ENCODE data around the gene ZCCHC4. TPM values are rescaled to one million over a fixed set of nuclear protein-coding genes. Genes with fewer than 3 reads are reported as not detected.
A peak's percentile ranks its signal among the peaks of the same experiment; 100 is the strongest.

Gene ZCCHC4
- total and polyA plus RNA-seq, 8 donors, result 2.2 to 6.6 (median 3.4) TPM

DNA sequence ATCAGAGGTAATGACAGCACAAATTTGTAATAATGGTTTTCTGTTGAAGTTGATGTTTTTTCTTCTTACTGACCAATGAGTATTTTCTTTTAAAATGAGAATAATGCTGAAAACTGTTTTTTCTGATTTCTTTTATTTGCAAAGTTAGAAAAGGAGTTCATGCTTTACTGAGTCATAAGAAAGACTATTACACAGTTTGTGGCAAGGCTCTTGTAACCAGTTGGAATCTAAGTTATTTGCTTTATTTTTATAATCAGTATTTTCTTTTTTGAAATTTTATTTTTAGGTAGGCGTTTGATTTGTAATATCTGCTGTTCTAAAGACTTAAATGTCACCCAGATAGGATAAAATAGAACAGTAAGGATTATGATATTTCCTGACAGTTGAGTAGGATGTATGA lies 89.9 kb downstream of the ZCCHC4 start:
- peaks cover 0 to 32% (median 6%) of the 10 kb centered on the region in 3 donors for H3K36me3 ChIP-seq
- TF ChIP-seq, protein P1, sequence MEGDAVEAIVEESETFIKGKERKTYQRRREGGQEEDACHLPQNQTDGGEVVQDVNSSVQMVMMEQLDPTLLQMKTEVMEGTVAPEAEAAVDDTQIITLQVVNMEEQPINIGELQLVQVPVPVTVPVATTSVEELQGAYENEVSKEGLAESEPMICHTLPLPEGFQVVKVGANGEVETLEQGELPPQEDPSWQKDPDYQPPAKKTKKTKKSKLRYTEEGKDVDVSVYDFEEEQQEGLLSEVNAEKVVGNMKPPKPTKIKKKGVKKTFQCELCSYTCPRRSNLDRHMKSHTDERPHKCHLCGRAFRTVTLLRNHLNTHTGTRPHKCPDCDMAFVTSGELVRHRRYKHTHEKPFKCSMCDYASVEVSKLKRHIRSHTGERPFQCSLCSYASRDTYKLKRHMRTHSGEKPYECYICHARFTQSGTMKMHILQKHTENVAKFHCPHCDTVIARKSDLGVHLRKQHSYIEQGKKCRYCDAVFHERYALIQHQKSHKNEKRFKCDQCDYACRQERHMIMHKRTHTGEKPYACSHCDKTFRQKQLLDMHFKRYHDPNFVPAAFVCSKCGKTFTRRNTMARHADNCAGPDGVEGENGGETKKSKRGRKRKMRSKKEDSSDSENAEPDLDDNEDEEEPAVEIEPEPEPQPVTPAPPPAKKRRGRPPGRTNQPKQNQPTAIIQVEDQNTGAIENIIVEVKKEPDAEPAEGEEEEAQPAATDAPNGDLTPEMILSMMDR (IDR thresholded peaks at IDR 0.05), result no peak
- no peak overlapping the region for H3K27ac ChIP-seq
- no peaks in the 10 kb centered on the region for H3K27me3 ChIP-seq
- intact Hi-C loops (cut with DNase I), result no loop called here
- ATAC-seq, result no peak
- 77 to 97% methylated on average over 1 of the region's 1 CpG for WGBS, 2 donors
- DNase-seq, result no peak
- H3K4me1 ChIP-seq, result no peaks in the 10 kb centered on the region
- FAIRE-seq, result peak; percentile 54
- no peaks in the 10 kb centered on the region for H3K9me3 ChIP-seq
- no peak overlapping the region for H3K4me3 ChIP-seq

DNA sequence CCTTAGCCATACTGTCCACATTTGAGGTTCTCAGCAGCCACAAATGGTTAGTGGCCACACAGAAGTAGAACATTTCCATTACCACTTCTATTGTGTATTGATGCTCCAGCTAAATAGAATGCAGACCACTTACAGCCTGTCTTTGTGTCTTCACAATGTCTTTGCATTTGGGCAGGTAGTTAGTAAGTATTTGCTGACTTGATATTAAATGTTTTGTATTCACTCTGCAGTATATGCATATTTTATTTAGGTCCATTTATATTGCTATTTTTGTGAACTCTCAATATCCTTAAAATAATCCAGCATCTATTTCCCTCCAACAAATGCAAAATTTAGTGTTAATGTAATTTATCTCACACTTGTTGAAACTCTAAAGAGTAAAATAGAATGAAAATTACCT lies 91.1 kb downstream of the ZCCHC4 start:
- Histone ChIP-seq H3K36me3 (peaks cover 0 to 25% (median 5%) of the 10 kb centered on the region in 3 donors), H3K4me1 (no peaks in the 10 kb centered on the region), H3K9me3 (no peaks in the 10 kb centered on the region), H3K27ac (no peak overlapping the region), H3K27me3 (no peaks in the 10 kb centered on the region), H3K4me3 (no peak overlapping the region)
- ATAC-seq (no peak), FAIRE-seq (no peak), DNase-seq (no peak)
- TF ChIP-seq, protein P1 (IDR thresholded peaks at IDR 0.05), result no peak
- intact Hi-C loops (cut with DNase I), result no loop called here

DNA sequence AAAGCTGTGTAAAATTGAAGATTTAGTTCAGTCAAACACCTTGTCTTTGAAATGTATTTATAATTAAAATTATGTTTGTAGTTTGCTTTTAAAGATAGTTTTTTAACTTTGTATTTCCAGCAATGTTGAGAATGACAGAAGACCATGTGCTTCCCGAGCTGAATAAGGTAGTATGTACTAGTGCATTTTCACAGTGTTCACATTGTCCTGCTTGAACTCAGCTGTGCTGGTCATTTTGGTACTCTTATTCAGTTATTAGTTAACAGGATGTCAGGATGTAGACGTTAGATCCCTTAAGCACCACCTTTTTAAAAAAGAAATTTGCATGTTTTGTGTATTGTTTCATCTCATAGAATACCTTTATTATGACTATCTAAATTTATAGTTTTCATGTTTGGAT lies 92.9 kb downstream of the ZCCHC4 start:
- H3K27ac ChIP-seq, result no peak overlapping the region
- no peaks in the 10 kb centered on the region for H3K9me3 ChIP-seq
- WGBS, 2 donors, result 72 to 84% methylated on average over 2 of the region's 2 CpGs
- no peak for DNase-seq
- FAIRE-seq, result no peak
- peaks cover 0 to 38% (median 5%) of the 10 kb centered on the region in 3 donors for H3K36me3 ChIP-seq
- intact Hi-C loops (cut with DNase I), result no loop called here
- no peak for ATAC-seq
- TF ChIP-seq, protein P1 (IDR thresholded peaks at IDR 0.05), result no peak
- no peaks in the 10 kb centered on the region for H3K27me3 ChIP-seq
- H3K4me3 ChIP-seq, result no peak overlapping the region
- no peaks in the 10 kb centered on the region for H3K4me1 ChIP-seq

DNA sequence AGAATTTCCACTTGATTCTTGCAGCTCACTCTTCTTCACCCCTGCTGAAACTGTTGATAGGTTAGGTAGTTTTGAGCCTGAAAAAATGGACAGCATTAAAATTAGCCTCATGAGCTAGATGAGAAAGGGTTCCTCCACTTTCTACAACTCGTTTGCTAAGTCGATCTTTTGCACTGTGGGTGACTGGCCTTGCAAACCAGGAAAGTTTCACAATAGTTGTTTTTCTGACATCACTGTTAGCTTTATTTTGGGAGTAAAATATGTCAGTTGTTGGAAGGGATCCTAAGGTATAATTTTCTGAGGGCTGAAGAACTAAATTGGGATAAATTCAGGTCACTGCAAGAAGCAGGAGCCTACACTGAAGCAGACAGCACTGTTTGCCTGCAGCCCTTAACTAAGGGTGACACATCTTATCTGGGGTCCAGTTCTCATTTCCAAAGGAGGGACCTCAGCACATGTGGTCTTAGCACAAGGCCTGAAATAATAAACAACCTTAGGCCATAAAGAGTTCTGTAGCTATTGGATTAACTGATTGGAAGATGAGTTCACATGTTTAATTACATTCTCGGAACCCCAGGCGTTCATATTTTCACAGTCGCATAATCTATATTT lies 93.6 kb downstream of the ZCCHC4 start:
- Histone ChIP-seq H3K27me3 (no peaks in the 10 kb centered on the region), H3K36me3 (peaks cover 0 to 38% (median 6%) of the 10 kb centered on the region in 3 donors), H3K4me3 (no peak overlapping the region), H3K27ac (no peak overlapping the region), H3K4me1 (no peaks in the 10 kb centered on the region), H3K9me3 (no peaks in the 10 kb centered on the region)
- WGBS, 2 donors, result 92 to 93% methylated on average over 5 of the region's 5 CpGs
- intact Hi-C loops (cut with DNase I), result no loop called here
- ATAC-seq (no peak), DNase-seq (no peak), FAIRE-seq (no peak)
- TF ChIP-seq, protein P1 (IDR thresholded peaks at IDR 0.05), result no peak

DNA sequence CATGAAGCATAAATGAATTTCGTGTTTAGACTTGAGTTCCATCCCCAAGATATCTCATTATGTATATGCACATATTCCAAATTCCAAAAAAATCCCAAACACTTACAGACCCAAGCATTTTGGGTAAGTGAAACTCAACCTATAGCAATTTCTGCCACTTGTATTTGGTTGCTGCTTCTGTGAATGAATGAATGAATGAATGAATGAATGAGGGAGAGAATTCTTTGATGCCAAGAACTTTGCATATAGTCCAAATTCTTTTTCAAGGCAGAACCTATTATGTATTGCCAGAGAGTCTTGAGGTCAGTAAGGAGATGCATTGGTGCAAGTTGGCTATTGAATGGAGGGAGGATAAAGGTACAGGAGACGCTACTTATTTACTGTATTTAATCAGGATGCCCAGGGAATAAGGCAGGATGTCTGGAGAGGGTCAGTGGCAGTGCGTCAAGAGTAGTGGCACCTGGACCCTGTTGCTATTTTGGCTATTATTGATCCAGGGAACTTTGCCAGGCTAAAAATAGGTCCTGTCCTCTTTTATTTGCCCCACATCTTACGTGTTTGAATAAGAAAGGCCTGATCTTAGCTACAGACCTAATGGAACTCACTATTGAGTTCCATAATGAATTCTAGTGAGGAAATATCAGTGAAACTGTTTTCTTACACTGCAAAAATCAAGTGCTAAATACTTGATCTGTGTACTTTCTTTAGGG lies 98.4 kb downstream of the ZCCHC4 start:
- H3K4me1 ChIP-seq, result no peaks in the 10 kb centered on the region
- peak in 1 of 4 donors; percentile 44 for ATAC-seq
- TF ChIP-seq, protein P1 (IDR thresholded peaks at IDR 0.05), result no peak
- H3K27me3 ChIP-seq, result no peaks in the 10 kb centered on the region
- no peak for FAIRE-seq
- no peak for DNase-seq
- H3K36me3 ChIP-seq, result peaks cover 0 to 57% (median 20%) of the 10 kb centered on the region in 3 donors
- no peak overlapping the region for H3K4me3 ChIP-seq
- intact Hi-C loops (cut with DNase I), result no loop called here
- H3K27ac ChIP-seq, result no peak overlapping the region
- 42 to 50% methylated on average over 4 of the region's 4 CpGs for WGBS, 2 donors
- no peaks in the 10 kb centered on the region for H3K9me3 ChIP-seq

All from pancreas (tissue), 10 donors.